K562 (cell line): Measurements from ENCODE around the gene CDH6. TPM values are rescaled to one million over a fixed set of nuclear protein-coding genes. Genes with fewer than 3 reads are reported as not detected.

ENCODE experiments used
- ATAC-seq: fragments of 200-7000 bp; cut with Tn5 transposase; 3 replicates; pipeline ENCODE4 v1.9.1; 2020; ENCODE audit warnings: moderate library complexity
- BruUV-seq: library from RNA; stranded (reverse); fragments of 400-500 nt; replicated peaks from 2 replicates; lab custom pipeline; 2021; lab: Mats Ljungman, UMichigan
- CTCF ChIA-PET: fragments of 300-600 bp; formaldehyde crosslinking; extraction: SDS; loops from one replicate; lab custom pipeline; 2021; ENCODE audit warnings: low intra/inter-chr PET ratio; lab: Yijun Ruan, JAX
- POLR2A ChIA-PET: fragments of 300-600, 350-650 bp; sonication (Branson Sonifier 250); formaldehyde crosslinking; extraction: SDS; loops from one replicate; lab custom pipeline; 2021; ENCODE audit warnings: antibody characterized with exemption, inconsistent platforms; lab: Yijun Ruan, JAX
- DNase-seq, 4 experiments: peaks; one replicate each; pipeline versions ENCODE4 v3.0.0 to v3.0.0-alpha.2; 2011 to 2018; ENCODE audit warnings: low spot score in 3 of 4, mixed read lengths in 3 of 4; ENCODE audit errors: extremely low read depth in 1 of 4
- FAIRE-seq: peaks from 2 replicates; lab custom pipeline; 2011; peaks lifted over from hg19 to GRCh38; lab: Jason Lieb, UNC
- H2AFZ ChIP-seq: 2 replicates; pipeline ENCODE4 v1.6.0; 2011; ENCODE audit warnings: low read depth, low read length, control low read depth, inconsistent platforms
- H3K27ac ChIP-seq: fragments of 200-600 bp; 3 replicates; pipeline ENCODE4 v1.8.0; 2011; ENCODE audit warnings: low read depth, mild to moderate bottlenecking, control low read depth, inconsistent platforms, low read length, moderate library complexity, mixed read lengths; ENCODE audit errors: extremely low read depth
- H3K27me3 ChIP-seq, 2 experiments: fragments of 300-600 bp in 1 of 2; 2 replicates in 1 of 2; 3 replicates in 1 of 2; pipeline versions ENCODE4 v1.6.0 to v1.8.0; 2011; ENCODE audit warnings: inconsistent platforms in 2 of 2, low read length in 2 of 2, mild to moderate bottlenecking in 1 of 2, mixed read lengths in 1 of 2, moderate library complexity in 1 of 2; ENCODE audit not compliant: control insufficient read depth in 2 of 2, insufficient read depth in 2 of 2
- H3K36me3 ChIP-seq: fragments of 300-600 bp; 3 replicates; pipeline ENCODE4 v1.8.0; 2011; ENCODE audit warnings: mild to moderate bottlenecking, low read length, inconsistent platforms; ENCODE audit not compliant: control insufficient read depth, insufficient read depth
- H3K4me1 ChIP-seq, 2 experiments: fragments of 200-600 bp in 1 of 2; replicated peaks in 1 of 2; 2 replicates in 1 of 2; 3 replicates in 1 of 2; pipeline versions ENCODE4 v1.5.1 to v1.8.0; 2011; ENCODE audit warnings: inconsistent platforms in 2 of 2, low read length in 2 of 2, mild to moderate bottlenecking in 1 of 2, mixed read lengths in 1 of 2, moderate library complexity in 1 of 2; ENCODE audit not compliant: control insufficient read depth in 2 of 2, insufficient read depth in 2 of 2
- H3K4me2 ChIP-seq: 2 replicates; pipeline ENCODE4 v1.6.1; 2011; ENCODE audit warnings: low read length, control low read depth, inconsistent platforms, mixed read lengths; ENCODE audit not compliant: insufficient read depth
- H3K4me3 ChIP-seq: fragments of 200-600 bp; sonication (generic), shearing (Covaris generic); 2 replicates; pipeline ENCODE4 v1.5.1; 2016; ENCODE audit warnings: control low read depth, inconsistent platforms
- H3K79me2 ChIP-seq: fragments of 200-600 bp; 3 replicates; pipeline ENCODE4 v1.8.0; 2011; ENCODE audit warnings: low read length, inconsistent platforms; ENCODE audit not compliant: control insufficient read depth, insufficient read depth
- H3K9ac ChIP-seq, 2 experiments: 2 replicates each; pipeline versions ENCODE4 v1.6.0 to v1.6.1; 2011; ENCODE audit warnings: low read depth in 2 of 2, low read length in 2 of 2, control low read depth in 1 of 2, inconsistent platforms in 1 of 2, mild to moderate bottlenecking in 1 of 2, mixed read lengths in 1 of 2; ENCODE audit not compliant: insufficient read depth in 1 of 2
- H3K9me1 ChIP-seq: one replicate; pipeline ENCODE4 v1.6.0; 2011; ENCODE audit warnings: inconsistent platforms, mild to moderate bottlenecking, low read length, moderate library complexity; ENCODE audit not compliant: control insufficient read depth, insufficient read depth
- H3K9me3 ChIP-seq: replicated peaks from 2 replicates; pipeline ENCODE4 v1.5.1; 2011; ENCODE audit warnings: low read depth, low read length, inconsistent platforms; ENCODE audit not compliant: control insufficient read depth, insufficient read depth
- H4K20me1 ChIP-seq: replicated peaks from 2 replicates; pipeline ENCODE4 v1.6.1; 2011; ENCODE audit warnings: low read length, inconsistent platforms, mixed read lengths; ENCODE audit not compliant: control insufficient read depth, insufficient read depth
- DPF2 ChIP-seq: fragments of 450-650 bp; IDR thresholded peaks from 2 replicates; pipeline ENCODE4 v1.6.1; 2016
- FOXJ3 ChIP-seq: sonication (generic); formaldehyde crosslinking; IDR thresholded peaks from 2 replicates; pipeline ENCODE4 v1.4.0; 2020; ENCODE audit warnings: mild to moderate bottlenecking, missing genetic modification reagents
- GATAD2B ChIP-seq: fragments of 450-650 bp; IDR thresholded peaks from 2 replicates; pipeline ENCODE4 v1.6.1; 2017; ENCODE audit warnings: mild to moderate bottlenecking, borderline replicate concordance
- GTF2E2 ChIP-seq: fragments of 200-800 bp; sonication (Bioruptor generic); IDR thresholded peaks from 2 replicates; pipeline ENCODE4 v1.6.1; 2016; ENCODE audit warnings: missing genetic modification characterization, missing compliant biosample characterization
- HIVEP1 ChIP-seq: fragments of 250-450 bp; sonication (Bioruptor Pico); IDR thresholded peaks from 2 replicates; pipeline ENCODE4 v1.4.0; 2020; ENCODE audit warnings: mild to moderate bottlenecking
- HMG20A ChIP-seq: fragments of 450-650 bp; formaldehyde crosslinking; conservative IDR thresholded peaks from 2 replicates; pipeline ENCODE4 v1.4.0; 2020; ENCODE audit warnings: mild to moderate bottlenecking, mixed read lengths
- JUNB ChIP-seq: fragments of 450-650 bp; formaldehyde crosslinking; conservative IDR thresholded peaks from 2 replicates; pipeline ENCODE4 v1.4.0; 2020; ENCODE audit warnings: mild to moderate bottlenecking
- MAFF ChIP-seq: IDR thresholded peaks from 2 replicates; pipeline ENCODE4 v1.6.1; 2012; ENCODE audit warnings: low read length, improper control_type of control experiment
- NCOA6 ChIP-seq: fragments of 450-650 bp; IDR thresholded peaks from 2 replicates; pipeline ENCODE4 v1.6.1; 2017; ENCODE audit warnings: mild to moderate bottlenecking
- NEUROD1 ChIP-seq: fragments of 150-350 bp; IDR thresholded peaks from 2 replicates; pipeline ENCODE4 v1.6.1; 2014; ENCODE audit warnings: borderline replicate concordance, low read length, low read depth; ENCODE audit not compliant: partially characterized antibody
- NFXL1 ChIP-seq: fragments of 450-650 bp; formaldehyde crosslinking; IDR thresholded peaks from 2 replicates; pipeline ENCODE4 v1.4.0; 2021; ENCODE audit warnings: mild to moderate bottlenecking
- NONO ChIP-seq, 2 experiments: fragments of 200-400 bp in 1 of 2; fragments of 450-650 bp in 1 of 2; formaldehyde crosslinking in 1 of 2; IDR thresholded peaks; 2 replicates each; pipeline ENCODE4 v1.6.1; 2017; ENCODE audit warnings: low read depth in 2 of 2, mild to moderate bottlenecking in 2 of 2, moderate library complexity in 2 of 2, low read length in 1 of 2
- TCF3 ChIP-seq: sonication (generic); formaldehyde crosslinking; IDR thresholded peaks from 2 replicates; pipeline ENCODE4 v1.4.0; 2020; ENCODE audit warnings: mild to moderate bottlenecking, missing genetic modification reagents
- TRIM28 ChIP-seq: fragments of 450-650 bp; IDR thresholded peaks from 2 replicates; pipeline ENCODE4 v1.6.1; 2017
- ZNF253 ChIP-seq: fragments of 250-450 bp; sonication (Bioruptor Pico); conservative IDR thresholded peaks from 2 replicates; pipeline ENCODE4 v1.6.1; 2021; ENCODE audit warnings: mild to moderate bottlenecking
- ZNF644 ChIP-seq: fragments of 200-800 bp; sonication (Bioruptor generic); IDR thresholded peaks from 2 replicates; pipeline ENCODE4 v1.6.1; 2016; ENCODE audit warnings: low read depth, missing genetic modification characterization, missing compliant biosample characterization
- ZNF764 ChIP-seq: fragments of 250-450 bp; sonication (Bioruptor Pico); IDR thresholded peaks from 2 replicates; pipeline ENCODE4 v1.4.0; 2020; ENCODE audit warnings: low read depth, mild to moderate bottlenecking, moderate library complexity
- WGBS: fragments of 100-300 bp; shearing (Covaris generic); methylation state at CpG from one replicate; pipeline ENCODE4 v1.1.6; 2016; ENCODE audit warnings: low coverage, mixed read lengths; ENCODE audit not compliant: insufficient coverage; ENCODE audit errors: missing lambda C conversion rate; 5-methylcytosine and 5-hydroxymethylcytosine counted together
- in situ Hi-C: fragments of 300-500 bp; cut with MboI; formaldehyde crosslinking; loops from 4 replicates; pipeline ENCODE4 v1.15.0; 2018; ENCODE audit warnings: inconsistent platforms, mixed read lengths
- intact Hi-C: fragments of 100-400 bp; cut with micrococcal nuclease; formaldehyde crosslinking; loops from 2 replicates; pipeline ENCODE4 v1.14.2; 2022
- polyA plus RNA-seq, 8 experiments: library from polyadenylated mRNA; depleted of rRNA in 4 of 8; stranded (reverse) in 5 of 8; unstranded in 3 of 8; fragments of >200 nt; fragmentation: Nextera tagmentation in 2 of 8; fragmentation: Illumina TruSeq in 1 of 8; extraction: Ambion mirVana in 2 of 8; extraction: Trizol in 1 of 8; gene quantifications; 2 replicates each; pipeline versions ENCODE4 v1.2.1 to v1.2.3, GENCODE V29; 2011 to 2014; ENCODE audit warnings: inconsistent platforms in 1 of 8, missing spikeins in 1 of 8
- total RNA-seq, 7 experiments: library from RNA; depleted of rRNA in 6 of 7; stranded (reverse); fragments of >200 nt in 6 of 7; fragmentation: Illumina TruSeq in 2 of 7; extraction: Trizol in 2 of 7; gene quantifications; 2 replicates each; pipeline versions ENCODE4 v1.2.1 to v1.2.3, GENCODE V29; 2011 to 2021; ENCODE audit warnings: low replicate concordance in 1 of 7
- TF ChIP-seq, protein P1 (sequence below): sonication (generic); formaldehyde crosslinking; IDR thresholded peaks from 2 replicates; pipeline ENCODE4 v1.8.0; 2022; ENCODE audit warnings: mild to moderate bottlenecking, missing genetic modification reagents
- TF ChIP-seq, protein P2 (sequence below): fragments of 450-650 bp; IDR thresholded peaks from 2 replicates; pipeline ENCODE4 v1.6.1; 2016; ENCODE audit warnings: low read depth, mild to moderate bottlenecking, moderate library complexity

CDH6 gene
- total and polyA plus RNA-seq, 9 of the 15 experiments (the other 6 are each of a cell fraction or from before 2014, with no cell fraction given): not detected

DNA sequence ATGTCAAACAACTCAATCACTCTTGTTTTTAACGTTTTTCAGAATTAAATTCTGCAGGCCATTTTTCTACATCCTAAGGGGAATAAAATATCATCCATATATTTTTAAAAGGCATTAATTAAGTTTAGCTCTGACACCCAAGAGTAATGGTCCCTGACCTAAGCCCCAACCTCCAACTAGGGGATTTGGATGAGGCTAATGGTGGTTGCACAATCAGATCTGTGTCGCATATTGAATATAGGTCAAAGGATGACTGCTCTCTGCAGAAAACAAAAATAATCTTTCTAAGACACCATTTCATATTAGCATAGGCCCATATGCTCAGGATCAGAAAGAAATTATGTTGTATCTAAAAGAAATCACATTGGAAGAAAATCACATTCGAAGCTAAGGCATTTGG, 20.7 kb downstream of the CDH6 start:
- Histone ChIP-seq H3K27ac (no peak overlapping the region), H3K79me2 (no peaks in the 10 kb centered on the region), H3K9me3 (no peaks in the 10 kb centered on the region), H3K4me2 (no peak overlapping the region), H3K36me3 (no peaks in the 10 kb centered on the region), H2AFZ (no peak overlapping the region), H3K4me1 (no peaks in the 10 kb centered on the region), H3K9me1 (no peaks in the 10 kb centered on the region), H3K4me3 (no peak overlapping the region), H3K27me3 (no peaks in the 10 kb centered on the region), H4K20me1 (no peaks in the 10 kb centered on the region), H3K9ac (no peak overlapping the region)
- BruUV-seq: no TSS peak
- 0% methylated on average over 3 of the region's 3 CpGs for WGBS
- no peak for DNase-seq
- no peak for FAIRE-seq
- POLR2A ChIA-PET: interaction anchor here (0.5 to 0.8 kb wide), 3 partner anchors 22 to 244 kb away, joined by 3 to 4 read pairs (median 4); no protein-coding TSS in a partner anchor
- CTCF ChIA-PET: no interaction called here
- ATAC-seq: no peak
- intact Hi-C loops (no loop called here), in situ Hi-C loops (no loop called here)
- no peak for TF ChIP-seq JUNB
- TF ChIP-seq HIVEP1 (CRISPR knock-in tag): no peak
- TF ChIP-seq NONO (IDR thresholded peaks at IDR 0.05; ENCODE audit: low read depth in 2 of 2, low read length in 1 of 2): no peak
- TF ChIP-seq TCF3 (CRISPR knock-in tag): no peak
- no peak for TF ChIP-seq ZNF764 (CRISPR knock-in tag)
- no peak for TF ChIP-seq TRIM28

DNA sequence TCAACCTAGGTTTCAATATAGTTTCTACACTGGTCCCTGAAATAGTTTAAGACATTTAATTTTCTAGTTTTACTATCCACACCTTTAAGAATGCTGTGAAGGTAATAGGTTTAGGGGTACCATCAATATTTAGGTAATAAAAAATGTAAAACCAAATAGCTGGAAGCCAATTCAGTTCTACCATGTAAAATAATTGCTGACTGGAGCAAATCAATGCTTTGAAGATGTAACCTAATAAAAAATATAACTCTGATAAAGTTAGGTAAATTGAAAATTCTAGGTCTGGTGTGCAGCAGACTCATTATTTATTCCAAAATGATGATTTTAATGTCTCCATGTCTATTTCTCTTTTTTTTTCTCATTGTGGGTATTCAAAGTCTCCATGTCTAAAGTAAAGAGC, 21.8 kb downstream of the CDH6 start:
- no peaks in the 10 kb centered on the region for H3K79me2 ChIP-seq
- no peak overlapping the region for H3K4me2 ChIP-seq
- DNase-seq: no peak
- no TSS peak for BruUV-seq
- intact Hi-C loops: no loop called here
- POLR2A ChIA-PET: no interaction called here
- ATAC-seq: no peak
- H3K4me3 ChIP-seq: no peak overlapping the region
- no peaks in the 10 kb centered on the region for H3K4me1 ChIP-seq
- no peak overlapping the region for H2AFZ ChIP-seq
- no peaks in the 10 kb centered on the region for H3K36me3 ChIP-seq
- no peak for FAIRE-seq
- no peaks in the 10 kb centered on the region for H4K20me1 ChIP-seq
- H3K9ac ChIP-seq: no peak overlapping the region
- CTCF ChIA-PET: no interaction called here
- no peak overlapping the region for H3K27ac ChIP-seq
- H3K9me3 ChIP-seq: no peaks in the 10 kb centered on the region
- in situ Hi-C loops: no loop called here
- no peaks in the 10 kb centered on the region for H3K27me3 ChIP-seq
- no peaks in the 10 kb centered on the region for H3K9me1 ChIP-seq
- no peak for TF ChIP-seq GTF2E2 (tag)
- no peak for TF ChIP-seq DPF2
- TF ChIP-seq ZNF644 (tag): no peak
- no peak for TF ChIP-seq FOXJ3 (CRISPR knock-in tag)
- peak; percentile 38; the same call in 1 of the 2 replicates for TF ChIP-seq MAFF
- TF ChIP-seq, protein P1, sequence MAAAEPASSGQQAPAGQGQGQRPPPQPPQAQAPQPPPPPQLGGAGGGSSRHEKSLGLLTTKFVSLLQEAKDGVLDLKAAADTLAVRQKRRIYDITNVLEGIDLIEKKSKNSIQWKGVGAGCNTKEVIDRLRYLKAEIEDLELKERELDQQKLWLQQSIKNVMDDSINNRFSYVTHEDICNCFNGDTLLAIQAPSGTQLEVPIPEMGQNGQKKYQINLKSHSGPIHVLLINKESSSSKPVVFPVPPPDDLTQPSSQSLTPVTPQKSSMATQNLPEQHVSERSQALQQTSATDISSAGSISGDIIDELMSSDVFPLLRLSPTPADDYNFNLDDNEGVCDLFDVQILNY (CRISPR knock-in tag): no peak
- TF ChIP-seq NFXL1 (CRISPR knock-in tag): no peak
- no peak for TF ChIP-seq HMG20A (CRISPR knock-in tag)
- TF ChIP-seq, protein P2, sequence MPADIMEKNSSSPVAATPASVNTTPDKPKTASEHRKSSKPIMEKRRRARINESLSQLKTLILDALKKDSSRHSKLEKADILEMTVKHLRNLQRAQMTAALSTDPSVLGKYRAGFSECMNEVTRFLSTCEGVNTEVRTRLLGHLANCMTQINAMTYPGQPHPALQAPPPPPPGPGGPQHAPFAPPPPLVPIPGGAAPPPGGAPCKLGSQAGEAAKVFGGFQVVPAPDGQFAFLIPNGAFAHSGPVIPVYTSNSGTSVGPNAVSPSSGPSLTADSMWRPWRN: no peak
- TF ChIP-seq ZNF253 (CRISPR knock-in tag): no peak
- TF ChIP-seq NCOA6: no peak
- TF ChIP-seq GATAD2B: no peak
- TF ChIP-seq NEUROD1: no peak
